Heart right ventricle (tissue), 16 donors: ENCODE data around the gene VSTM4. TPM values are rescaled to one million over a fixed set of nuclear protein-coding genes. Genes with fewer than 3 reads are reported as not detected.

Experiments used
- ATAC-seq, 8 donors: fragments of 200-7000 bp; cut with Tn5 transposase; one replicate each; pipeline ENCODE4 v1.9.1; 2020; ENCODE audit warnings: mild to moderate bottlenecking in 8 of 8, moderate library complexity in 8 of 8, moderate number of reproducible peaks in 1 of 8
- DNase-seq, 2 donors: peaks; one replicate each; pipeline ENCODE4 v3.0.0-alpha.2; 2020
- H3K27ac ChIP-seq, 10 donors: fragments of 200-600 bp; sonication (generic) in 2 of 10; one replicate each; pipeline versions ENCODE4 v1.5.0 to v1.8.0; 2020 to 2022; ENCODE audit warnings: mild to moderate bottlenecking in 3 of 10
- H3K27me3 ChIP-seq, 7 donors: fragments of 200-600 bp; one replicate each; pipeline ENCODE4 v1.8.0; 2021 to 2022; ENCODE audit warnings: mild to moderate bottlenecking in 2 of 7
- H3K36me3 ChIP-seq, 9 donors: fragments of 200-600 bp; sonication (generic) in 1 of 9; one replicate each; pipeline versions ENCODE4 v1.5.0 to v1.8.0; 2020 to 2022; ENCODE audit warnings: mild to moderate bottlenecking in 2 of 9
- H3K4me1 ChIP-seq, 9 donors: fragments of 200-600 bp; sonication (generic) in 1 of 9; one replicate each; pipeline versions ENCODE4 v1.5.0 to v1.8.0; 2020 to 2022; ENCODE audit warnings: mild to moderate bottlenecking in 4 of 9
- H3K4me3 ChIP-seq, 10 donors: fragments of 200-600 bp; sonication (generic) in 2 of 10; one replicate each; pipeline versions ENCODE4 v1.5.0 to v1.8.0; 2020 to 2022; ENCODE audit warnings: mild to moderate bottlenecking in 7 of 10, moderate library complexity in 2 of 10
- H3K9me3 ChIP-seq, 11 donors: fragments of 200-600 bp in 10 of 11; sonication (generic) in 2 of 11; one replicate each; pipeline versions ENCODE4 v1.5.0 to v1.8.0; 2013 to 2022; ENCODE audit warnings: mild to moderate bottlenecking in 2 of 11, control low read depth in 1 of 11, moderate library complexity in 1 of 11
- CTCF ChIP-seq, 9 donors: fragments of 200-600 bp; sonication (generic) in 2 of 9; IDR thresholded peaks; one replicate each; pipeline versions ENCODE4 v1.5.0 to v1.8.0; 2021 to 2022; ENCODE audit warnings: antibody characterized with exemption in 9 of 9, mild to moderate bottlenecking in 5 of 9, moderate library complexity in 1 of 9
- WGBS, 2 donors: extraction: QIAGEN DNeasy Blood & Tissue Kit; methylation state at CpG; one replicate each; pipeline ENCODE4 v1.1.7; 2013; ENCODE audit warnings: inconsistent platforms in 1 of 2; 5-methylcytosine and 5-hydroxymethylcytosine counted together
- intact Hi-C, 10 donors: fragments of 100-400 bp; cut with DNase I; formaldehyde crosslinking; loops; one replicate each; pipeline versions ENCODE4 v1.11.1 to v1.14.2; 2022
- polyA plus RNA-seq, 2 donors: library from polyadenylated mRNA; stranded (reverse); fragments of 200-250 nt; gene quantifications; one replicate each; pipeline ENCODE4 v1.2.3, GENCODE V29; 2013
- total RNA-seq, 10 donors: library from RNA; stranded (reverse); fragmentation: NEBNext Ultra II Directional in 3 of 10; extraction: Animal tissue kit (Norgen Biotek cat#: 25700) in 3 of 10; gene quantifications; one replicate each; pipeline versions ENCODE4 v1.2.1 to v1.2.4, GENCODE V29; 2021 to 2023
- donor health status: Arrhythmogenic right ventricular cardiomyopathy.
- donor health status: ischemic (EF 13 %, LVEDD 7.1; RV severe dilation, severe dysfunction).
- donor health status: healthy with polysubstance abuse.
- donor health status: DM: no; HTN: yes; CAD: no.
- donor health status: DM: no; HTN: no; CAD: no.
- donor health status: ischemic (EF 25% LVEDD 6.9; RV normal size, moderate dysfunction).
- donor health status: ischemic (EF 25% LVEDD 5.7; RV mildly dilated, moderate dysfunction).
- donor health status: healthy.
- donor health status: DM: yes; HTN: yes; CAD: no.
- donor health status: Ischemic cardiomyopathy.
- donor health status: ischemic (EF 35%, LVEDD 5.7; RV mildly dilated, moderate dysfunction).
- donor health status: nonischemic (EF 11% LVEDD 7.7; RV severe dilation, severe dysfunction).
- donor health status: DM: yes; HTN: yes; CAD: no.
- donor health status: PGD.
- donor health status: ischemic (EF 29% LVEDD 5.4; RV normal size, mild dysfunction).
- donor health status: nonischemic (EF 23%, LVEDD 6.1; RV moderate dilation, normal function).

The VSTM4 gene
- total and polyA plus RNA-seq, 12 donors: 5.0 to 26.7 (median 16.3) TPM

DNA sequence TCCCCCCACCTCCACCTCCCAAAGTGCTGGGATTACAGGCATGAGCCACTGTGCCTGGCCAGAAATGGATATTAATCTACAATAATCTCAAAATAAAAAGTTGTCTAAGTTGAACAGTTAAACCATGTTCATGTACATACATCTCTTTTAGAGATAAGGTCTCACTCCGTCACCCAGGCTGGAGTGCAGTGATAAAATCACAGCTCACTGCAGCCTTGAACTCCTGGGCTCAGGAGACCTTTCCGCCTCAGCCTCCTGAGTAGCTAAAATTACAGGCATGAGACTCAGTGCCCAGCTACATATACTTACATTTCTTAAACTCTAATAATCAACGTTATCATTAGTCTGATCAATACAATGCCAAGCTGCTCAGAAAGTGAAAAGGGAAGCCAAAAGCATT, 36.2 kb downstream of the VSTM4 start:
- TF ChIP-seq CTCF (IDR thresholded peaks at IDR 0.05): no peak
- H3K9me3 ChIP-seq: no peaks in the 10 kb centered on the region
- peaks cover 0 to 31% (median 6%) of the 10 kb centered on the region in 9 donors for H3K36me3 ChIP-seq
- ATAC-seq (no peak), DNase-seq (no peak)
- 76 to 77% methylated on average over 3 of the region's 3 CpGs for WGBS, 2 donors
- peaks cover 14 to 74% (median 65%) of the 10 kb centered on the region in 9 donors for H3K4me1 ChIP-seq
- no peaks in the 10 kb centered on the region for H3K27me3 ChIP-seq
- intact Hi-C loops: no loop called here
- no peak overlapping the region for H3K4me3 ChIP-seq
- H3K27ac ChIP-seq: peak overlapping the region in 1 of 10 donors; percentile 22

DNA sequence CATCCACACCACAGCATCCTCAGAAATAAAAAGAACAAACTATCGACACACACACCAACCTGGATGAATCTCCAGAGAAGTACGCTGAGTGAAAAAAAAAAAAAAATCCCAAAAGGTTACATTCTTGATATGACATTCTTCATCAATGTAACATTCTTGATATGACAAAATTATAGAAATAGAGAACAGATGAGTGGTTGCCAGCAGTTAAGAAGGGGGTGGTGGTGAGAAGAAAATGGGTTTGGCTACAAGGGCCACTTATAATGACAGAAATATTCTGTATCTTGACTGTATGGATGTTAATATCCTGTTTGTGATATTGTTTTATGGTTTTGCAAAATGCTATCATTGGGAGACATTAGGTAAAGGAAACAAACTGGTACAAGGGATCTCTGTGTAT, 36.9 kb downstream of the VSTM4 start:
- Histone ChIP-seq H3K36me3 (peaks cover 0 to 37% (median 6%) of the 10 kb centered on the region in 9 donors), H3K4me1 (peaks cover 14 to 68% (median 59%) of the 10 kb centered on the region in 9 donors), H3K27ac (no peak overlapping the region), H3K4me3 (no peak overlapping the region), H3K27me3 (no peaks in the 10 kb centered on the region), H3K9me3 (no peaks in the 10 kb centered on the region)
- DNase-seq (no peak), ATAC-seq (no peak)
- intact Hi-C loops: no loop called here
- TF ChIP-seq CTCF (IDR thresholded peaks at IDR 0.05): no peak
- WGBS, 2 donors: 90 to 93% methylated on average over 2 of the region's 2 CpGs

DNA sequence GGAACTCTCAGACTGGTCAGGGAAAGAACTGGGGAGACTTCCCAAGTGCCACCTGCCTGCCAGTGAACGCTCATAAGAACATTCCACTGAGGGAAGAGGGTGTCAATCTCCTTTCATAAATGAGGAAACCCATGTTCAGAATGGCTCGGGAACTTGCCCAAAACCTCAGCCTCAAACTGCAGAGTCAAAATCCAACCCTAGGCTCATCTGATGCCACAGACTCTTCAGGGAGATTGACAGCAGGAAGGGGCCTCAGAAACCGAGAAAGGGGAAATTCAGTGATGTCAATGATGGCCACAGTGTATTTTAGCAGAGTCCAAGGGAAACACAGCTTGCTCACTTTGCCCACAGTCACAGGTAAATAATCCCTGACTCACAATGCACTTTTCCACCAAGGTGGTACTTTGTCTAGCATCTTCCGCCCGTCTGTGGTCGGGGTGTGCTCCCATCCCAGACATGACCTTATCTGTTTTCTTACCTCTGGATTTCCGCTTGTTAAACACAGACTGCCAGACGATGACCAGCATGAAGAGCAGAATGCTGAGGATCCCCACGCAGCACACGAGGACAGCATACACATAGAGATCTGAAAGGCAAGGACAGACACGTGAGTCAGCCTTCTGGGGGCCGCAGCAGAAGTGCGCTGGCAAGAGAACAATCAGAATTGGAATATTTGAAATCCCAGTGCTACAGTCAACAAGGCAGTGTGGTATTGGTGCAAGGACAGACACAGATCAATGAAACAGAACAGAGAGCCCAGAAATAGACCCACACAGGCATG, 38.4 kb downstream of the VSTM4 start:
- WGBS, 2 donors: 75 to 78% methylated on average over 13 of the region's 13 CpGs
- peak in 1 of 2 donors; percentile 1 for DNase-seq
- Histone ChIP-seq H3K27me3 (no peaks in the 10 kb centered on the region), H3K27ac (no peak overlapping the region), H3K4me1 (peaks cover 10 to 53% (median 44%) of the 10 kb centered on the region in 9 donors), H3K9me3 (no peaks in the 10 kb centered on the region), H3K4me3 (no peak overlapping the region), H3K36me3 (peaks cover 0 to 50% (median 6%) of the 10 kb centered on the region in 9 donors)
- no peak for TF ChIP-seq CTCF (IDR thresholded peaks at IDR 0.05)
- ATAC-seq: no peak
- intact Hi-C loops: no loop called here

- WGBS, 2 donors: 79 to 88% methylated on average over 7 of the region's 7 CpGs
- no peak for TF ChIP-seq CTCF (IDR thresholded peaks at IDR 0.05)
- Histone ChIP-seq H3K9me3 (no peaks in the 10 kb centered on the region), H3K4me1 (peaks cover 5 to 51% (median 44%) of the 10 kb centered on the region in 9 donors), H3K27me3 (no peaks in the 10 kb centered on the region), H3K27ac (no peak overlapping the region), H3K36me3 (peaks cover 0 to 55% (median 6%) of the 10 kb centered on the region in 9 donors), H3K4me3 (no peak overlapping the region)
- DNase-seq (peak in 1 of 2 donors; percentile 2), ATAC-seq (no peak)
- intact Hi-C loops: no loop called here
Observed at GRCh38 chr10:49076319-49076718, 39.0 kb downstream of the VSTM4 start.
